ENCODE data around the gene WAC. TPM values are rescaled to one million over a fixed set of nuclear protein-coding genes. Genes with fewer than 3 reads are reported as not detected.

WAC gene
- total and polyA plus RNA-seq, 2 of the 13 experiments (the other 11 are each of a cell fraction or from before 2014, with no cell fraction given) = 69.1 to 96.2 TPM

- intact Hi-C loops (cut with micrococcal nuclease; ENCODE audit: unreplicated experiment) (no loop called here), in situ Hi-C loops (cut with HindIII; ENCODE audit: extremely low pct_ligation_motif_present, low pct_unique_long_range_greater_than_20kb) (no loop called here)
- TF ChIP-seq TBP (CRISPR knock-in tag; IDR thresholded peaks at IDR 0.05) (no peak), PREB (CRISPR knock-in tag; IDR thresholded peaks at IDR 0.05) (no peak), ZEB1 (IDR thresholded peaks at IDR 0.05; ENCODE audit: insufficient replicate concordance, low read depth) (no peak)
- no peak overlapping the region for H3K4me2 ChIP-seq (ENCODE audit: low read depth, low read length)
- H3K4me3 ChIP-seq (replicated peaks in 1 of 3; ENCODE audit: insufficient read depth in 1 of 3, low read depth in 2 of 3, low read length in 3 of 3) = no peak overlapping the region
- peaks cover 23% of the 10 kb centered on the region for H4K20me1 ChIP-seq (ENCODE audit: insufficient read depth, low read length)
- no peaks in the 10 kb centered on the region for H3K27me3 ChIP-seq (ENCODE audit: control insufficient read depth in 1 of 2, insufficient read depth in 2 of 2, low read length in 2 of 2)
- no peak overlapping the region for H3K9ac ChIP-seq (ENCODE audit: insufficient read depth, low read depth, low read length)
- FAIRE-seq = no peak
- H3K4me1 ChIP-seq (ENCODE audit: insufficient read depth, low read length) = no peaks in the 10 kb centered on the region
- ChIA-PET POLR2A (no interaction called here), CTCF (ENCODE audit: low intra/inter-chr PET ratio, low total read pairs) (no interaction called here)
- H3K27ac ChIP-seq (ENCODE audit: extremely low read length, insufficient read depth, low read length) = no peak overlapping the region
- no peak for DNase-seq (ENCODE audit: low spot score)
- BruUV-seq (replicated peaks) = no TSS peak
- WGBS (ENCODE audit: low lambda C conversion rate) = 97% methylated on average over 5 of the region's 5 CpGs
- peaks cover 32% of the 10 kb centered on the region for H3K79me2 ChIP-seq (ENCODE audit: insufficient read depth, low read length)
- no peak overlapping the region for H2AFZ ChIP-seq (ENCODE audit: low read length)
- ATAC-seq = no peak
- H3K9me3 ChIP-seq (ENCODE audit: low read length) = no peaks in the 10 kb centered on the region
- peaks cover 14 to 80% of the 10 kb centered on the region in 2 experiments for H3K36me3 ChIP-seq (replicated peaks in 1 of 2; ENCODE audit: control insufficient read depth in 1 of 2, insufficient read depth in 2 of 2, low read length in 2 of 2)
Observed at GRCh38 chr10:28587270-28587969, 54.5 kb downstream of the WAC start.

- no peak overlapping the region for H2AFZ ChIP-seq (ENCODE audit: low read length)
- H3K4me2 ChIP-seq (ENCODE audit: low read depth, low read length) = no peak overlapping the region
- no peaks in the 10 kb centered on the region for H3K9me3 ChIP-seq (ENCODE audit: low read length)
- H3K27me3 ChIP-seq (ENCODE audit: control insufficient read depth in 1 of 2, insufficient read depth in 2 of 2, low read length in 2 of 2) = no peaks in the 10 kb centered on the region
- H3K4me3 ChIP-seq (replicated peaks in 1 of 3; ENCODE audit: insufficient read depth in 1 of 3, low read depth in 2 of 3, low read length in 3 of 3) = no peak overlapping the region
- H3K36me3 ChIP-seq (replicated peaks in 1 of 2; ENCODE audit: control insufficient read depth in 1 of 2, insufficient read depth in 2 of 2, low read length in 2 of 2) = peaks cover 14 to 84% of the 10 kb centered on the region in 2 experiments
- ATAC-seq (peak; percentile 39; the same call in 1 of the 3 replicates), DNase-seq (ENCODE audit: low spot score) (no peak), FAIRE-seq (peak; percentile 18)
- 65% methylated on average over 1 of the region's 1 CpG for WGBS (ENCODE audit: low lambda C conversion rate)
- H4K20me1 ChIP-seq (ENCODE audit: insufficient read depth, low read length) = peaks cover 23% of the 10 kb centered on the region
- POLR2A ChIA-PET = no interaction called here
- in situ Hi-C loops (cut with HindIII; ENCODE audit: extremely low pct_ligation_motif_present, low pct_unique_long_range_greater_than_20kb) = no loop called here
- peaks cover 29% of the 10 kb centered on the region for H3K79me2 ChIP-seq (ENCODE audit: insufficient read depth, low read length)
- H3K27ac ChIP-seq (ENCODE audit: extremely low read length, insufficient read depth, low read length) = no peak overlapping the region
- no peak for TF ChIP-seq ZSCAN20 (CRISPR knock-in tag; IDR thresholded peaks at IDR 0.05; ENCODE audit: borderline replicate concordance)
- 0 out of 2 replicates have a peak, but pooled peaks have one; percentile 10 for TF ChIP-seq STAG1 (CRISPR knock-in tag; IDR thresholded peaks at IDR 0.05)
- intact Hi-C loops (cut with micrococcal nuclease; ENCODE audit: unreplicated experiment) = loop anchor here (1.0 kb wide), 1 partner anchor 156 kb away; no protein-coding TSS in a partner anchor
- CTCF ChIA-PET (ENCODE audit: low intra/inter-chr PET ratio, low total read pairs) = no interaction called here
- H3K9ac ChIP-seq (ENCODE audit: insufficient read depth, low read depth, low read length) = no peak overlapping the region
- BruUV-seq (replicated peaks) = no TSS peak
- H3K4me1 ChIP-seq (ENCODE audit: insufficient read depth, low read length) = no peaks in the 10 kb centered on the region
Observed at GRCh38 chr10:28587970-28588290, 55.0 kb downstream of the WAC start.
